ENCODE results near the gene ARHGAP6. TPM values are rescaled to one million over a fixed set of nuclear protein-coding genes. Genes with fewer than 3 reads are reported as not detected.

The ARHGAP6 gene
- total and polyA plus RNA-seq, 9 of the 15 experiments (the other 6 are each of a cell fraction or from before 2014, with no cell fraction given), result 12.5 to 63.6 (median 41.8) TPM

DNA sequence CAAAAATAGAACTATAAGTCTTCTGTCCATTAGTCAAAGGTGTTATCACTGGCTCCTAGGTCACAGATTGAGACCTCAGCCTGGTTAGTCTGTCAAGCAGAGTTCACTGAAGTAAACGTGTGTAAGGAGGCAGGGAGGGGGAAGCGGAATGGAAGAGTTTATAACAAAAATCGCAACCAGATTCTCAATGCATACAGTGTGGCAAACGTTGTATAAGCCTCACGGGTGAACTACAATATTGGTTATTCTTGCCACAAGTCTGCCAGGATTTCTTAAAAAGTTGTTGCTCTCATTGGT lies 257.7 kb downstream of the ARHGAP6 start:
- in situ Hi-C loops (cut with MboI) (no loop called here), intact Hi-C loops (cut with micrococcal nuclease) (loop anchor here (2.0 kb wide), 1 partner anchor 15 kb away; no protein-coding TSS in a partner anchor)
- Histone ChIP-seq H3K27ac (ENCODE audit: extremely low read depth, low read depth, low read length) (peak overlapping the region; percentile 87), H3K9ac (ENCODE audit: insufficient read depth in 1 of 2, low read depth in 2 of 2, low read length in 2 of 2) (peak overlapping the region in 1 of 2 experiments; percentile 59; a peak in 2 of 4 replicates), H3K9me3 (replicated peaks; ENCODE audit: control insufficient read depth, insufficient read depth, low read depth, low read length) (no peaks in the 10 kb centered on the region), H3K9me1 (ENCODE audit: control insufficient read depth, insufficient read depth, low read length) (no peaks in the 10 kb centered on the region), H3K4me1 (replicated peaks in 1 of 2; ENCODE audit: control insufficient read depth in 2 of 2, insufficient read depth in 2 of 2, low read length in 2 of 2) (peaks cover 15 to 87% of the 10 kb centered on the region in 2 experiments), H3K27me3 (ENCODE audit: control insufficient read depth in 2 of 2, insufficient read depth in 2 of 2, low read length in 2 of 2) (no peaks in the 10 kb centered on the region), H4K20me1 (replicated peaks; ENCODE audit: control insufficient read depth, insufficient read depth, low read length) (no peaks in the 10 kb centered on the region), H3K4me3 (no peak overlapping the region), H3K79me2 (ENCODE audit: control insufficient read depth, insufficient read depth, low read length) (peaks cover 99% of the 10 kb centered on the region), H3K36me3 (ENCODE audit: control insufficient read depth, insufficient read depth, low read length) (peaks cover 13% of the 10 kb centered on the region), H3K4me2 (ENCODE audit: insufficient read depth, low read length) (peak overlapping the region; percentile 67; the same call in 1 of the 2 replicates), H2AFZ (ENCODE audit: low read depth, low read length) (no peak overlapping the region)
- FAIRE-seq, result peak; percentile 42
- CTCF ChIA-PET (ENCODE audit: low intra/inter-chr PET ratio), result no interaction called here
- peak; percentile 22 for ATAC-seq
- peak in 1 of 4 experiments; percentile 62 for DNase-seq (ENCODE audit: extremely low read depth in 1 of 4, low spot score in 3 of 4)
- POLR2A ChIA-PET, result interaction anchor here (0.8 to 1.0 kb wide), 2 partner anchors 9 to 16 kb away, joined by 3 read pairs; no protein-coding TSS in a partner anchor
- 0% methylated on average over 5 of the region's 5 CpGs for WGBS (ENCODE audit: insufficient coverage, low coverage, missing lambda C conversion rate)
- BruUV-seq (replicated peaks), result no TSS peak
- TF ChIP-seq ZBTB33 (CRISPR knock-in tag; IDR thresholded peaks at IDR 0.05) (no peak), ZNF655 (CRISPR knock-in tag; IDR thresholded peaks at IDR 0.05) (no peak), KDM1A (IDR thresholded peaks at IDR 0.05) (0 out of 4 replicates have a peak, but pooled peaks of 1 of the 2 experiments have one; percentile 3), SUPT5H (IDR thresholded peaks at IDR 0.05) (no peak), HMBOX1 (IDR thresholded peaks at IDR 0.05) (peak; percentile 97), ETV6 (IDR thresholded peaks at IDR 0.05; ENCODE audit: borderline replicate concordance in 1 of 2, low read depth in 2 of 2, low read length in 1 of 2) (no peak), ETV6 (CRISPR knock-in tag; IDR thresholded peaks at IDR 0.05; ENCODE audit: borderline replicate concordance) (no peak), TBL1XR1 (IDR thresholded peaks at IDR 0.05; ENCODE audit: low read length in 2 of 2) (no peak), TEAD4 (IDR thresholded peaks at IDR 0.05; ENCODE audit: low read length) (peak; percentile 6; the same call in 1 of the 2 replicates), TEAD4 (CRISPR knock-in tag; IDR thresholded peaks at IDR 0.05; ENCODE audit: borderline replicate concordance) (no peak)
- TF ChIP-seq, protein P1, sequence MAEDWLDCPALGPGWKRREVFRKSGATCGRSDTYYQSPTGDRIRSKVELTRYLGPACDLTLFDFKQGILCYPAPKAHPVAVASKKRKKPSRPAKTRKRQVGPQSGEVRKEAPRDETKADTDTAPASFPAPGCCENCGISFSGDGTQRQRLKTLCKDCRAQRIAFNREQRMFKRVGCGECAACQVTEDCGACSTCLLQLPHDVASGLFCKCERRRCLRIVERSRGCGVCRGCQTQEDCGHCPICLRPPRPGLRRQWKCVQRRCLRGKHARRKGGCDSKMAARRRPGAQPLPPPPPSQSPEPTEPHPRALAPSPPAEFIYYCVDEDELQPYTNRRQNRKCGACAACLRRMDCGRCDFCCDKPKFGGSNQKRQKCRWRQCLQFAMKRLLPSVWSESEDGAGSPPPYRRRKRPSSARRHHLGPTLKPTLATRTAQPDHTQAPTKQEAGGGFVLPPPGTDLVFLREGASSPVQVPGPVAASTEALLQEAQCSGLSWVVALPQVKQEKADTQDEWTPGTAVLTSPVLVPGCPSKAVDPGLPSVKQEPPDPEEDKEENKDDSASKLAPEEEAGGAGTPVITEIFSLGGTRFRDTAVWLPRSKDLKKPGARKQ (CRISPR knock-in tag; IDR thresholded peaks at IDR 0.05), result no peak
- TF ChIP-seq, protein P2, sequence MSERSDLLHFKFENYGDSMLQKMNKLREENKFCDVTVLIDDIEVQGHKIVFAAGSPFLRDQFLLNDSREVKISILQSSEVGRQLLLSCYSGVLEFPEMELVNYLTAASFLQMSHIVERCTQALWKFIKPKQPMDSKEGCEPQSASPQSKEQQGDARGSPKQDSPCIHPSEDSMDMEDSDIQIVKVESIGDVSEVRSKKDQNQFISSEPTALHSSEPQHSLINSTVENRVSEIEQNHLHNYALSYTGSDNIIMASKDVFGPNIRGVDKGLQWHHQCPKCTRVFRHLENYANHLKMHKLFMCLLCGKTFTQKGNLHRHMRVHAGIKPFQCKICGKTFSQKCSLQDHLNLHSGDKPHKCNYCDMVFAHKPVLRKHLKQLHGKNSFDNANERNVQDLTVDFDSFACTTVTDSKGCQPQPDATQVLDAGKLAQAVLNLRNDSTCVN (CRISPR knock-in tag; IDR thresholded peaks at IDR 0.05), result no peak
- TF ChIP-seq, protein P3, sequence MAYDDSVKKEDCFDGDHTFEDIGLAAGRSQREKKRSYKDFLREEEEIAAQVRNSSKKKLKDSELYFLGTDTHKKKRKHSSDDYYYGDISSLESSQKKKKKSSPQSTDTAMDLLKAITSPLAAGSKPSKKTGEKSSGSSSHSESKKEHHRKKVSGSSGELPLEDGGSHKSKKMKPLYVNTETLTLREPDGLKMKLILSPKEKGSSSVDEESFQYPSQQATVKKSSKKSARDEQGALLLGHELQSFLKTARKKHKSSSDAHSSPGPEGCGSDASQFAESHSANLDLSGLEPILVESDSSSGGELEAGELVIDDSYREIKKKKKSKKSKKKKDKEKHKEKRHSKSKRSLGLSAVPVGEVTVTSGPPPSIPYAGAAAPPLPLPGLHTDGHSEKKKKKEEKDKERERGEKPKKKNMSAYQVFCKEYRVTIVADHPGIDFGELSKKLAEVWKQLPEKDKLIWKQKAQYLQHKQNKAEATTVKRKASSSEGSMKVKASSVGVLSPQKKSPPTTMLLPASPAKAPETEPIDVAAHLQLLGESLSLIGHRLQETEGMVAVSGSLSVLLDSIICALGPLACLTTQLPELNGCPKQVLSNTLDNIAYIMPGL (CRISPR knock-in tag; IDR thresholded peaks at IDR 0.05), result no peak
